Fibroblast of skin of back (primary cell): ENCODE results near the gene ZNF516.
"Not testable (repeated sequence)": the region's sequence is repeated elsewhere in the genome, so short reads cannot be mapped to it uniquely, and the experiment has no call there.

Source experiments
- DNase-seq: peaks from one replicate; pipeline ENCODE4 v3.0.0-alpha.2; 2013

The ZNF516 gene

DNA sequence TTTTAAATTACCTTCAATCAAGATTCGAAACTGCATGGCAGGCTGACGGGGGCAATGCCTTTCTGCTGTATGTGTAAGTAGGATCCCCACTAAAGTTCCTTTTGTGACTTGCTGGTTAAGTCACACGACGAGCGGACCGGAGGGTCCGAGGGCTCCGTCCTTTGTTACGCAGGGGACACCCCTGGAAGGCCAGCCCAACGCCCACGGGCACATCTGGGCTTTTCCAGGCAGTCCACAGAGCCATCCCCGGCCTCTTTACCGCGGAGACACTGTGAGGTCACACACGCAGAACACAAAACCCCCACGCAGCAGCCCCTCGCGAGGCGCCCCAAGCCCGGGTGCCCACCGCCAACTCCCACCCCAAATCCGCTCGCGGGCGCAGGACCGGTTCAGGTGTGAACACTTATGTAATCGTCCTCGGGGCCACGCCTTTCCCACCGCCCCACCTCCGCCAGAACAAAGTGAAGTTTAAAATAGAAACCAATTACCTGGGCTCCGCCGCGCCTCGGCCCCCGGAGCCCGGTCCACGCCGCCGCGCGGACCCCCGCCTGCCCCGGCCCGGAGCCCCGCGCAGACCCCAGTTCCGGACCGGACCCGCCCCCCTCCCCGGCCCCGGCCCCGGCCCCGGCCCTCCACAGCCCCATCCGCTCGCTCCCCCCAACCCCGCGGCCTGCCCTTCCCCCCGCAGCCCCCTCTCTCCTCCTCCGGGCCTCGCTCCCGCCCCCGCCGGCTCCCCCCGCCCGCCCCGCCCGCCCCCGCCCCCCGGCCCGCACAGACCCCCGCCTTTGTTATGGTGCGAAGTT, 4.2 kb downstream of the ZNF516 start:
- no peak for DNase-seq

DNA sequence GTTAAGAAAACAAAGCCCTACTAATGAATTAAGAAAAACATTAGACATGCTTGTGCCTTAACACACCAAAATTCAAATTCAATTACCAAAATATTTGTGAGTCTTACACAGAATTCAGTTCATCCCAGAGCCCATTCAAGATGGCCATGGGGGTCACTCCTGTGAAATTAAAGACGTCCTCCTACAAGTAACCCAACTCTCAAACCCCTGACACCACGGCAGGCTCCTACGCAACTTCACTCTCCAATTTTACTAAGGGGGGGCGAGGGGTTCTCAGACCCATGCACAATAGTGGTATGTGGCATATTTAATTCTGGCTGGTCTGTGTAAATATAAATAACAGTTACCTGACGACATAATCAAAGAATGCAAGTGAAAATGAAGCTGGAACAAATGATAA, 5.0 kb downstream of the ZNF516 start:
- DNase-seq, result no peak

DNA sequence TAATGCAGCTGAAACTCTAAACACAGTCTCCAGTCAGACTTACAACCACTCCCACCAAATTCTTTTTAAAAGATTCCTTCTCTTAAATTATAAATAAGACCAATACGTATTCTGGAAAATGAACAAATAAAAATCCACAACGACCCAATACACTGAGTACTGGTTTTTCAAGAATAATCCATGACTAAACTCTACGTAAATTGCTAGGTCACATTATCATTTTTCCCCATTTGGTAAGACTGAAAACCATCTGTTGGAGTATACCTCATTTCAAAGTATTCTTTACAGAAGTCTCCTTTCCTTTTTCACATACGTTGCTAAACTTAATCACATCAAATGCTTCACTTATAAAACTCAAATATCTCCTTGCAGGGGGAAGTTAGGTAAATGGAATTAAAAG, 6.0 kb downstream of the ZNF516 start:
- DNase-seq, result no peak

DNA sequence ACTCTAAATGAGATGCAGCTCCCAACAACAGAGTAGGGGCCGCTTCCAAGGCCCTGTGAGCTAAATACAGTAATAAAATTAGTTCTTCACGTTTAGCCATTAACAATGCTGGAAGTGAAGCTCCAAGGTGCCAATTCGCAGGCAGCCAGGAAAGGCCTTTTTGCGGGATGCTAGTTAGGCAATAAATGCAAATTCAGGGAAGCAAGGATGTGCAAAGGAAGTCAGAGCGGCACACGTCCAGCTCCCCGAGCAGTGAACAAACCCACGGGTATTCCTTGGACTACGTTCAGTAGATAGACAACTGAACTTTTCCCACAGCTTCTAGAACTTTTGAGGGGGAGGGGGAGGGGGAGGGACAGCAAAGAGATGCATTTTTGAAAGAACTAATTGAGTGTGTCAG, 6.9 kb downstream of the ZNF516 start:
- no peak for DNase-seq

DNA sequence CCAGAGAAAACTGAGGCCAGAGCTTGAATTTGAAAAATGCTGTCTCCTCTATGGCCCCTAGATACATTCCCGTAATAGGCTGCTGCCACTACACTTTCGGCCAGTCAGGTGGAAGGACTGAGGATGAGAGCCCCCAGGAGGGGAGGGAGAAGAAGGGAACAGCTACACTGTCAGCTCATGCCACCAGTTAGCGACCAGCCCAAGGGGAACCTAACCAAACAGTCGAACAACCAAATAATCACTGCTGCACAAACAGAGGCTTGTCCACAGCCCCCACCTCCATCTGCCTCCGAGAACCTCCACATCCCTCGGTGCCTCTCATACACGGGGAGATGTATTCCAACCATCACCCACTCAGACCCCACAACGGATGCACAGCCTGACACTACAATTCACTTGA, 7.3 kb downstream of the ZNF516 start:
- DNase-seq, result no peak

DNA sequence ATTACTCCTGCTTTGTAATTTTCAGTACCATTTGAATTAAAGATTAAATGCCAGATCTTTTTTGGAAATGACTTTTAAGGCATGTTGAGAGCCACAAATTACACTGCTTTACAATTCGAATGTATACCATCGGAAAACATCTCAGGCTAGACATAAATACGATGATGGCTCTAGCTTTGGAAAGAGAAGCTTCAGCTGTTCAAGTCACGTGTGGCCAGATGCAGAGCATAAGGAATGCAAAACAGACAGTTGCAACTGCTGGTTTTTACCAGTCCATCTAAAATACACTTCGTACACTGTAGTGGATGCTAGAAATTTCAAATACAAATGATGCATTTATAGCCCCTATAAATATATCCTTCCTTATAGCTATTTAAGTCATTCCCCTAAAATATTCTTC, 8.0 kb downstream of the ZNF516 start:
- DNase-seq, result no peak

DNA sequence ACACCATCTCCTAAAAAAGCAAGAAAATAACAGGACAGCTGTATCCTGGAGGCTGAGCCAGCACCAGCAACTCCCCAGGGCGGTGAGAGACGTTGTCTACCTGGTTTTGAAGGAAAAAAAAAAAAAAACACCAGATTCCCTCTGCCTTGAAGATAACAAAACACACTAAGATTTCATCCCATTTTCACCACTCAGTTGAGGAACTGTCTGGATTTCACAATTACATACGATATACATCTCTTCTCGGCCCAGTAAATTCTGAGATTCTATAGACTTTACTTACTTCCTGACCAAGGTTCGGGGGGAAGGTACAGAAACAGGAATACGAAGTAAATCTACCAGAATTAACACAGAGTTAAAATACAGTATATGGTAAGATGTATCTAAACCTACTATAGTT, 8.5 kb downstream of the ZNF516 start:
- DNase-seq, result no peak

DNA sequence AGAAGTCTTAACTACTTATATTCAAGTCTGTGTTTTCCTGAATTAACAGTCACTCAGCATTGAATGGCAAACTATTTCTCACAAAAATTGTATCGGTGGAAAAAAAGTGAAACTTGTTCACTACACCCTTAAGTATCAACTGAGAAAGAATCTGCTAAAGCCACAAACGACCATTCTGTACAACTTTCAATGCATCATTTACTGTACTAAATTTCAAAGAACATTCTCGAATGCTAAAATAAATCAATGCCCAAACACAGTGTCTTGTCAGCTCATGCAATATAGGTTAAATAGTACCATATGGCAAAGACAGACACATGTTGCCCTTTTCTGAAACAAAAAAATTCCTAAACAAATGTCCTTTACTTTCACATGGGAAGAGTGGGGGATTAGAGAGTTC, 9.0 kb downstream of the ZNF516 start:
- no peak for DNase-seq

DNA sequence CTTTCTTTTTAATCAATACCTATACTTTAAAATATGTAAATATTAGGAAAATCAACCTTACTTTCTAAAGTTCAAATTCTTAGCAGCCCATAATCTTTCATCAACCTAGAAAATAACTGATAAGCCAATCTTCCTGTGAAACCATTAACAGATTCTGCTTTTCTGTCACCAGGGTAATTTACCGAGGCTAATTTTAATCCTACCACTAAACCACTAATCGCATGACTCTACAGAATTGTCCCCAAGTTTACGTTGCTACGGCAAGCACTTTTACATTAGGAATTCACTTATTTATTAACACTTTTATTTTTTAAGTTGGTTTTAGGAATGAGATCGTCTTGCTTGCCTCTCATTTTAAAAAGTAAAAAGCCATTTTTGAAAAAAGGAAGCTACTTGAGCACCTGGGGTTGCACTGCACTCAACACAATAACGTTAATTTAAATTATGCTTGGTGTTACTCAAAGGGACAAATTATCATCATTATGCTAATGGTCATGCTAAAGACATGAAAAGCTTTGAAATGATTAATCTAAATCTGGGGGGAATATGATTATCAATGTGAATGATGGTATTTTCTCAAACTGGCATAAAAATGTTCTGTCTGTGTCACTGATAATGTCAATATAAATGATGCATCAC, 10.2 kb downstream of the ZNF516 start:
- no peak for DNase-seq

DNA sequence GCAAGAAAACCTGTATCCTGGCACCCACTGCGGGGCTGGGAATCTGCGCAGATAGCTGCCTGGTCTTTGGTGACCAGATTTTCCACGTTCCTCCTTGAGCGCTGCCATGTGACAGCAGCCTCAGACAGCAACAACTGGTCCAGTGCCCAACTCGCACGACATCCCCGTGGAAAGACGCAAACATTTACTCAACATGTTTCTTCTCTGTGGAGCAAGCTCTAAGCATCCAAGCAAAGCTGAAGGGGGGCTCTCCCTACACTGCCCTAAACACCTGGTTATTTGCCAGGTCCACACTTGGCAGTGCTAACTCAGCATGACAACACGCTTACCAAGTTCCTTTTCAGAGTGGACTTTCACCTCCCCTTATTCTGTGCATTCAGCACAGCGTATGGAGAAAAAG, 11.3 kb downstream of the ZNF516 start:
- no peak for DNase-seq

DNA sequence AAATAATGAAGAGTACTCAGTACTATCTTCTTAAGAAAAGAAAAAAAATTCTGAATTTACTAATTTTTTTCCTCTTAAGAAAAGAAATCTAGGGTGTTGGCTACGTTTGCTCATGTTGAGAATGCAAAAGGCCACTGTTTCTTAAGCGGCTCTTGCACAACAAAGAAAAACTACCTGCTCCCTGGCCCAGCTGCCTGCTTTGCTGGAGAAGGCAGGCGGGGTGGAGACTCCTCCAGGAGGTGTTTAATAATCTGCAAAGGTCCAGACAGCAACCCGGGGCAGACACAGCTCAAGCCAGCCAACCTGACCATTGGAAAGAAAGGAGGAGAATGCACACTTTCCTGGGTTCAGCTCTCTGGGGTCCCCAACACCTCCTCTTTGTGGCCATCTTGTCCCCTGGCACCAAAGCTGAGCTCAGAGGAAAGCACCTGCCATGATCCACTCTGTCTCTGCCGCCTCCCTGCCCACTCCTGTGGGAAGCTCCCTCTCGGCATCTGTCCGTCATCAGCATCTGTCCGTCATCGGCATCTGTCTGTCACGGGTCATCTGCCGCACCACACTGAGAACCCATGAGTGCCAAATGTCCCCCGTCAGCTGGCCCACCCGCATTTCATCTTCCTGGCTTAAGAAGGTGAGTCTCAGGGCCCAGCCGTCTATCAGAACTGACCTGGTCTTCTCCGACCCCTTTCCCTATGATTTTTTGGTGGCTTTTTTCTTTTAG, 11.9 kb downstream of the ZNF516 start:
- no peak for DNase-seq

DNA sequence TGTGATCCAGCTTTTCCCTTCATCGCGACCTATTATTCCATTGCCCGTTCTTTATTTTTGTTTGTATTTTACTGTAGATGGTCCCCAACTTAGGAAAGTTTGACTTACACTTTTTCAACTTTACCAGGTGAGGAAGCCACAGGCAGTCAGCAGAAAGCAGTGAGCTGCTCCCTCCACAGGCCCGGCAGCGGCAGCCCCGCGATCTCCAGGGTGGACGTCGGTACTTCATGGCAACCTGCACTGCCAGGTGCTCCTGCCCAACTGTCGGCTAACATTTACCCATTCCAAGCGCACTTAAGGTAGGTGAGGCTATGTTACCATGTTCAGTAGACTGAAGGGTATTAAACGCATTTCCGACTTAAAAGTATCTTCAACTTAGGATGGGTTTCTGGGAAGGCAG, 12.8 kb downstream of the ZNF516 start:
- DNase-seq, result no peak

DNA sequence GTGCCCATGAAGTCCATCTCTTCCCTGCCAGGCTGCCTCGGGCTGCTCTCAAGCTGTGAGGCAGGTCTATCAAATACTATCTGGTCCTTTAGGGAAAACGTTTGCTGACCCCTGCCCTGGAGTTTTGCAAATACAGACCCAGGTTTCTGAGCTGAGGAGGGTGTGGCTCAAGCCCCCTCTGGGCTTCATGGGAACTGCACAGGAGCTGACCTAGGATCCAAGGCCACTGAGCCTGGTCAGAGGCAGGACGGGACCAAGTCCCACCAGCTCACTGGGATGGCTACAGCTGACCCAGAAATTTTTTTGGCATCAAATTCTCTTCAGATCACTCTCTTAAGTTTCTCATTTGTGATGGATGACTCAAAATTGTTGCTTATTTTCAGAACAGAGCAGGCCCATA, 14.1 kb downstream of the ZNF516 start:
- DNase-seq, result no peak

DNA sequence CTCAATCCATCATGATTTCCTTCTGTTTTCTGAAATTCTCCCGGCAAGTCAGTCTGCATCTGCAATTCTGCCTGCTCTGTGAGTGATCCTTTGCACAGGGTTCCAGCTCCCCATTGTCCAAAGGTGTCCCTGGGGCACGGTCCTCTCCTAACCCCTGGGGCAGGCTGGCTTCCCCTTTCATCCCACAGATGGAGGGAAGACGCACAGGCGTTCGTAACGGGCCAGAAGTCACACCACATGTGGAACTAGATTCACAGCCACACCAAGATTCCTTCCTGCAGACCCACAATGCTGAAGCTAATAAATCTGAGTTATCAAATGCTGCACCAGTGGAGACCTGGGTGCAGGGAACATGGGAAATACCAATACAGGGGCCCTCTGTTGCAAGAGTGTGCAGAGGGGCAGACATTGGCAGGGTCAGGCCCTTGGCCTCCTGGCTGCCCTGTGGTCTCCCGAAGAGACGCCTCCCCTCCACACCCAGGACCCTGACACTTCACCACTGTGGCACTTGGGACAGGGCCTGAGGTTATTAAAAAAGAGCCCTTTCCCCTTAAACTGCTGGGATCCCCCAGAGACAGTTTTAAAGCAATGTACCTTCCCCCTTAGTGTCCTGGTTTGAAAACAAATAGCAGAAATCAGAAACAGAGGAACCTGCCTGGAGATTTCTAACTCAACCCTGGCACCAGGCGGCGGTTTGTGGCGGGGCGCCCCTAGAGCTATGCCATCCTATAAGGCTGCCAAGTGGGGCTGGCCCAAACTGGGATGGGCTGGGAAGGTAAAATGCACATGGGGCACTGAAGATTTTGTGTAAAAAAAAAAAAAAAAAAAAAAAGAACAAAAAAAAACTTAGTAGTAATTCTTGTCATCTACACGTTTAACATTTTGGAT, 15.4 kb downstream of the ZNF516 start:
- no peak for DNase-seq

DNA sequence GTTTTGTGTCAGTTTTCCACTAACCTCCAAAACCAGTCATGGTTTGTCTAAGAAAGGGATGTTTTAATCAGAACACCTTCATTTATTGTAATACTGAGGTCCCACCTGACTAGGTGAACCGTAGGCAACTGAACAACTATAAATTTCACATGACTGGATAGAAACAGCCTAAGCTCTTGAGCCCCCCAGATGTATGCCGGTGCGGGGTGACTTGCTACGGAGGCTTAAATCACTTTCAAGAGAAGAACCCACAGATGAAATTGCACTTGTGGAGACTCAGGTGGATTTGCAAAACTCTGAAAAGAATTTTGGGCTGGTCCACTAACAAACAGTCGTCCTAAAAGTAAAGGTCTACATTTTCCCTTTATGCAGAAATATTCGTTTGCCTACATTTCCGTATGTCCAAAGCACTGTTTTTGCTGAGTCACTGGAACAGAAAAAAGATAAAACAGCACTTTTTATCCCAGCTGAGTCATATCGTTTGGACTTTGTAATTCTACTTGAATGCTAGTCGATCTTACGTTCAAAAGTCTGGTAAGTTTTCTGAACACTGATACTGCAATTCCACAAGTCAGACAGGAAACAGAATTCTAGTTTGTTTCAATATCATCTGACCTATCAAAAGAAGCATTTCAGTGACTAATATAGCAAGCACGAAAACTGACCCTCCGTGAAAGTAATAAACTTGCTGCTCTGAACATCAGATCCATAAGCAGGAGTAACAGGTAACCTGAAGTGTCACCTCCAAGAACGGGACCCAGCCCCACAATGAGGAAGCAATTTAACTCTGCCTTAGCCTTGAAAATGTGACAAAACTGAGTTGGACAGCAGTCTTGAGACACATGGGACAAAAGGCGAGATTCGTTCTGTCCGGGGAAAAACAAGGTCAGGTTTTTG, 18.1 kb downstream of the ZNF516 start:
- DNase-seq, result peak; percentile 82

DNA sequence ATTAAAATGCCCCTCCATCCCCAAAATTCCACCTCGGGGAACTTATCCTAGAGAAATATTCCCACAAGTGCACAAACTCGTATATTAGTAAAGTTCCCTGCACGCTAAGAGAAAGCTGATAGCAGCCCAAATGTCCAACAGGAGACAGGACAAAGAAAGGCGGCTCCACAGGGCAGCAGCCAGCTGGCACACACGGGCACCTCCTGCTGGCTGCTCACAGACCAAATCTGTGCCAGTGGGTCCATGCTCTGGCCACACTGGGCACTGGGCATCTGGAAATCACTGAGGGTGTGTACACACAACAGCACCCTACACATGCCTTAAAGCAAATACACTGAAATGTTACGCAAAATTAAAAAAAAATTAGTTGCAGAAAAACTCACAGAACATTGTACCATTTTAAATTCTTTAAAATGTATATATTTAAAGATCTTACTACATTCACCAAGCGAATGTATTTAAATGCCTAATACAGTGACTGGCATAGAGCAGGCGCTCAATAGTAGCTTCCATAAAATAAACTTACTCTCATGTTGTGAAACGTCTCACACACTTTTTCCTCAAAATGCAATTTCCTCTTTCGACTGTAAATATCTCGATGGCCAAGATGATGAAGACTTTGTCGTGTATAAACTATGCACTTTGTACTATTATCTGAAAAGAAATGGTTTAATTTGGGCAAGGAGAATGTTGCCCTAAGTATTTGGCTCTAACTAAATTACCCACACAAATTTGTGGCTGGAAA, 19.4 kb downstream of the ZNF516 start:
- no peak for DNase-seq

DNA sequence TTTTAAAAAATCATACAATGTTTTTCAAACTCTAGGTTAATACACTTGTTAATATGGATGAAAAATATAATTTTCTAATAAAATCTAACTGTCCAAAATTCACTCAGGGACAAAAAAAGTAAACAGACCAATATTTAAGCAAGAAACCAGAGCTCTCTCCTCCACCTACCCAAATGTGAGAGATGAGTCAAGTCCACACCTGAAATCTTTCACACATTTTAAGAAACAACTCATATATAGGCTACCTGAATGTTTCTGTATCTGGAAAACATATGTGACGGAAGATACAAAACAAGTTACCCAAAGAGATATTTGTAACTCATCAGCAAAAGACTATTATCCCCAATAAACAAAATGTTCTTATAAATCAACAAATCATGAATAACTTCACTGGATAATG, 20.2 kb downstream of the ZNF516 start:
- DNase-seq, result no peak

DNA sequence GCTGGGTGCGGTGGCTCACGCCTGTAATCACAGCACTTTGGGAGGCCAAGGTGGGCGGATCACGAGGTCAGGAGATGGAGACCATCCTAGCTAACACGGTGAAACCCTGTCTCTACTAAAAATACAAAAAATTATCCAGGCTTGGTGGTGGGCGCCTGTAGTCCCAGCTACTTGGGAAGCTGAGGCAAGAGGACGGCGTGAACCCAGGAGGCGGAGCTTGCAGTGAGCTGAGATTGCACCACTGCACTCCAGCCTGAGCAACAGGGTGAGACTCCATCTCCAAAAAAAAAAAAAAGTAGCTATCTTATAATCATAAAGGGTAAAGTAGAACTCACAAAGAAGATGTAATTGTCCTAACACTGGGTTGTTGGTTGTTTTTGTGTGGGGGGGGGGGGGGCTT, 21.5 kb downstream of the ZNF516 start:
- not testable (repeated sequence) for DNase-seq

DNA sequence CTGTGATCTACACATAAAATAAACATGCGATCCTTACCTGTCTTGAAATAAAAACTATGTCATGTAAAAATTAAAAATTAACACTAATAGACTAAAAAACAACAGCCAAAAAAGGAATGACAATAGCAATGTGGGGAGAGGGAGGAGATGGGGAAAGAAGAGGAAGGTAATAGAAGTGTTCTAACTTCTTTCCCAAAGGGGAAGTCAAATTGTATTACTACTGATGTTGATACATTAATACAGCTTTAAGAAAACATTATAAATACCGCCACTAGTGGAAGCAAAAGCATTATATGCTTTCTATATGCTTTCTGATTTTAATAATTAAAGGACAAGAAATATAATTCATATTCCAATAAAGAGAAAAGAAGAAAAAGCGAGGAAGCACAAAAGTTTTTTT, 22.2 kb downstream of the ZNF516 start:
- DNase-seq, result no peak

DNA sequence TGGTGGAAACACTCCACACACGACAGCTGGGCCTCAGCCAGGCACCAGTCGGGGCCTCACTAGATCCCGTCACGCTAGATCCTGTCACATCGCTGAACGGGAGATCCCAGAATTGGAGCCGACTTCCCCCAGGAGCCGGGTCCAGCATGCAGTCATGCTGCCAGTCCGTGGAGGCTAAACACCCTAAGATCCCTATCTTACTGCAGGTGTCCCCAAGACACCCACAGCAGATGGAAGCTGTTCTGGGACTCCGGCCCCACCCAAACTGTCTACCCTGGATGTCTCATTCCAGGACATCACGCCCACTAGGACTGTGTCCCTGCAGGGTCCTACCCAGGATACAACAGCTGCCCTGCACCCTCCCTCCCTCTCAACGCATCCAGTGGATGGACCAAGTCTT, 23.4 kb downstream of the ZNF516 start:
- no peak for DNase-seq
